T-helper 17 cell (primary cell): Measurements from ENCODE around the gene ROPN1. TPM values are rescaled to one million over a fixed set of nuclear protein-coding genes. Genes with fewer than 3 reads are reported as not detected.

ENCODE experiments used
- ATAC-seq: fragments of 150-1000 bp; cut with Tn5 transposase; 2 replicates; pipeline ENCODE4 v1.10.0; 2021; ENCODE audit warnings: mild to moderate bottlenecking, moderate library complexity
- DNase-seq, 3 donors: peaks; one replicate each; pipeline versions ENCODE4 v3.0.0 to v3.0.0-alpha.2; 2020 to 2021
- H3K9me3 ChIP-seq: one replicate; pipeline ENCODE4 v1.7.0; 2013; ENCODE audit warnings: low read length, mild to moderate bottlenecking; ENCODE audit not compliant: control insufficient read depth, poor library complexity, severe bottlenecking
- H3K27ac Mint-ChIP-seq: one replicate; pipeline ENCODE4 v1.8.0; 2022; ENCODE audit warnings: mild to moderate bottlenecking, moderate library complexity, mixed read lengths
- H3K27me3 Mint-ChIP-seq: one replicate; pipeline ENCODE4 v1.8.0; 2022; ENCODE audit warnings: mixed read lengths
- H3K36me3 Mint-ChIP-seq: one replicate; pipeline ENCODE4 v1.8.0; 2022; ENCODE audit warnings: low read depth, mixed read lengths
- H3K4me1 Mint-ChIP-seq: one replicate; pipeline ENCODE4 v1.8.0; 2022; ENCODE audit warnings: mild to moderate bottlenecking, mixed read lengths
- H3K4me3 Mint-ChIP-seq: one replicate; pipeline ENCODE4 v1.8.0; 2022; ENCODE audit warnings: mild to moderate bottlenecking, moderate library complexity, mixed read lengths
- total RNA-seq, 4 donors: library from RNA in 2 of 4; stranded (reverse) in 2 of 4; gene quantifications; one replicate each; pipeline ENCODE4 v1.2.3 and lab custom pipeline; 2022 to 2026

ROPN1 gene
- total RNA-seq, 2 donors from 2014 or later, result not detected

DNA sequence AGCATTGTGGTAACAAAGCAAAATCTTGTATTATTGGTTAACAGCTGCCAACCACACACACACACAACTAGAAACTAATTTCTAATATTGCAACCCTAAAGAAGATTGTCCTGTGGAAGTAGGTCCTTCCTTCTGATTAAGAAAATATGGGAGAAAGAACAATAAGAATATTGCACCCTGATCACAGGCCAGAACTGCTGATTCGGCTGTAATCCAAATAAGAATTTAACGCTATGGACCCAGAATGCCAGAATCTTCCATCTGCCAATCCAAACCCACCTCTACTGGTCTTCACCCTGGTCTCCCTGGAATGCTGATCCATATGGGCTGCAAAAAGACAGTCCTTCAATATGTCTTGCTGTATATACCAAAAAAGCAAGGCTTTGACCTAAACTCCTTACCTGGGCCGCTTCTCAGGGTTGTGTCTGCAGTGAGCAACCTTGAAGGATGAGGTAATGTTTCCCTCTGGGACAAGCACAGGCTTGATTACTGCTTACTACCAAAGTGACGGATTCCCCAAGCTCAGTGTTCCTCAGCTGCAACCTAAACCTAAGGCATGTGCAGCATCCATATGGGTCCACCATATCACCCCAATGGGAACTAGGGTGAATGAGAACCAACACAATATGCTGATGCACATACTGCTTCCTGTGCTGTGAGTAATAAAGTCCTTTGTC, 38.9 kb downstream of the ROPN1 start:
- no peak for ATAC-seq
- H3K4me3 Mint-ChIP-seq, result no peak overlapping the region
- no peaks in the 10 kb centered on the region for H3K27me3 Mint-ChIP-seq
- H3K4me1 Mint-ChIP-seq, result peaks cover 3% of the 10 kb centered on the region
- peaks cover 3% of the 10 kb centered on the region for H3K36me3 Mint-ChIP-seq
- DNase-seq, result no peak
- no peaks in the 10 kb centered on the region for H3K9me3 ChIP-seq
- H3K27ac Mint-ChIP-seq, result no peak overlapping the region

DNA sequence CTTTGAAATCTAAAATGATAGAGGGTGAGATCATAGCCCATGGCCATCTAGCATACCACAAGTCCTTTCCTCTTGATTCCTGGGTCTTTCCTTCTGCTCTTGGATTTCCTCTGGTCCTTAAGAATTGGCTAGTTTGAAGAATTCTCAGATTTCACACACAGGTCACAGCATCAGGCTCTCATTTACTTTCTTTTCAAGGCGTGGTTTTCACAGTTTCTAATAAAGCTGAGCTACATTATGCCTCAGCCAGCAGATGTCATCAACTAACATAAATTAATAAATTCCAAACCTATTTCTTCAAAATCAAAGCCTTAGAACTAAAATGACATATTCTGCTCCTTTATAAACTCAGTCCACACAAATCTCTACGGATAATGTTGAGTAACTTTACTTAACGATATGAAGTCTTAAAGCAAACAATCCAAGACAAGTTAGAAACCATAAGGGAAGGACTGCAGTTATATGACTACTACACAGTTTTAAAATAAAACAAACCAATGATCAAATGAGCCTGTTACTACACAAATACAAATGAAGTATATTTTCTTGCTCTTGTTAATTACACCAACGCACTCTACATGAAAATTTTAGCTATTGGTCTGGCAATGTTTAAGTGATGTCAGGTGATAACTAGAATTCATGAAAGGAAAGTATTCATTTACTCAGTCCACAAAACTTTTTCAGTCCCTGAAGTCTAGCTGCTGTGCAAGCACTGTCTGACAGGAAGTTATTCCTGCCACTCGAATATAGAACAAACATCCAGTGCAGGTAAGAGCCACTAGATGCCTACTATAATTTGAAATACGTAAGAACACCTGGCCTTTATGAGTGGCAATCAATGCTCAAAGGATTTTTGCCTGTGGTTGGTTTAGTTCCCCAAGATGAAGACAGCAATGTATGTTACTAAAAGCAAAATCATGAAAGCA, 40.1 kb downstream of the ROPN1 start:
- H3K9me3 ChIP-seq, result no peaks in the 10 kb centered on the region
- no peak for ATAC-seq
- Mint-ChIP-seq H3K4me1 (peaks cover 3% of the 10 kb centered on the region), H3K27ac (no peak overlapping the region), H3K27me3 (no peaks in the 10 kb centered on the region), H3K36me3 (peaks cover 4% of the 10 kb centered on the region), H3K4me3 (no peak overlapping the region)
- no peak for DNase-seq

DNA sequence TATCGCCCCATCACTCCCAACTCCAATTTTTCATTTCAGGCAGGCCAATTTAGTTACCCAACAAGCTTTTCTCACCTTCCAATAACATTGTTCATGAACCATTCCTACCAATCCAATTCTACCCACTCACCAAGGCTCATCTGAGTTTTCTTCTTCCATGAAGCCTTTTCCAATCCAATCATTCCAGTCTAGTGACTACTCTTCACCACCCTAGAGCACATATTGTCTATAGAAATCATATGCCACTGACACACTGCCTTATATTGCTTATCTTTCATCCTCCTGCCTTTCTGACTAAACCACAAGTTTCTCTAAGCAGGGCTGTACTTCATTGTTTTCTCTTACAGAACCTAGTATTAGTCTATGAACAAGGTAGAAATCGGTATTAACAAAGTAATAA, 42.3 kb downstream of the ROPN1 start:
- Mint-ChIP-seq H3K27me3 (no peaks in the 10 kb centered on the region), H3K4me3 (no peak overlapping the region), H3K4me1 (peaks cover 3% of the 10 kb centered on the region), H3K36me3 (peaks cover 5% of the 10 kb centered on the region), H3K27ac (no peak overlapping the region)
- DNase-seq, result no peak
- H3K9me3 ChIP-seq, result no peaks in the 10 kb centered on the region
- no peak for ATAC-seq

GRCh38 chr3:123948449-123948848, 43.5 kb downstream of the ROPN1 start:
- H3K4me3 Mint-ChIP-seq, result no peak overlapping the region
- no peak for ATAC-seq
- H3K4me1 Mint-ChIP-seq, result peaks cover 3% of the 10 kb centered on the region
- no peak for DNase-seq
- no peaks in the 10 kb centered on the region for H3K9me3 ChIP-seq
- H3K27me3 Mint-ChIP-seq, result no peaks in the 10 kb centered on the region
- no peak overlapping the region for H3K27ac Mint-ChIP-seq
- peaks cover 8% of the 10 kb centered on the region for H3K36me3 Mint-ChIP-seq

DNA sequence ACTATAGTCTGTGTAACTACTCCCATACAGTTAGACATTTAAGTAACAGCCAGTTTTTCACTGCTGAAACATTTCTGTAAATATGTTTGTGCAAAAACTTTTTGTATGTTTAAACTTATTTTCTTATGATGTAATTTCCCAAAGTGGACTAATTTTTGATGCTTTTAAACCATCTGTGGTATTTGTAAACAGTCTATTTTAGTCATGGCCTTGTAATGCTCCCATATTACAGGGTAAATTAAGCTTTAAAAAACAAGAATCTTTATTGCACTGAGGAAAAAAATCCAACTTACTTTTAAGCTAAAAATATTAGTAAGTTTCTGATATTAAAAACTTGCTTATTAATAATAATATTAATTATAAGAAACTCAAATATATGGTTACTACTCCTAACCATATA, 44.4 kb downstream of the ROPN1 start:
- peaks cover 3% of the 10 kb centered on the region for H3K4me1 Mint-ChIP-seq

DNA sequence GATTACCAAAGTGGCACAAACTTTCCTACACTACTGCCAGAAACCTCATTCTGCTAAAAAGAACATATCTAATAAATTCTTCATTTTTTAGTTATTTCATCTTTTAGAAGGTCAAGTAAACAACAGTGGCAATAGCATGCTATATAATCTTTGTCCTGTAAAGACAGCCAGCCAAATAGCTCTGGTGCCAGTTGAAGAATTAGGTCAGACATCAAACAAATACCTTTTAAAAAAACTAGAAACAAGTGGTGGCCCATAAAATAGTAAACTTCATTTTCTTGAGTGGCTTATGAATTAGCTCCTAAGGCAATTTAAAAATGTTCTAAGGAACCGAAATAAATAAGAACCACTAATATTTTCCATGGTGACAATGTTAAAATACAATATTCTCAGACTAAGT, 50.4 kb downstream of the ROPN1 start:
- Mint-ChIP-seq H3K27ac (no peak overlapping the region), H3K36me3 (peaks cover 8% of the 10 kb centered on the region), H3K4me1 (no peaks in the 10 kb centered on the region), H3K27me3 (no peaks in the 10 kb centered on the region), H3K4me3 (no peak overlapping the region)
- H3K9me3 ChIP-seq, result no peaks in the 10 kb centered on the region
- no peak for ATAC-seq
- DNase-seq, result no peak

More for the DNA sequence above, 44.4 kb downstream of the ROPN1 start:
- ATAC-seq (no peak), DNase-seq (no peak)
- H3K9me3 ChIP-seq, result no peaks in the 10 kb centered on the region
- H3K27ac Mint-ChIP-seq, result no peak overlapping the region
- H3K27me3 Mint-ChIP-seq, result no peaks in the 10 kb centered on the region
- peaks cover 8% of the 10 kb centered on the region for H3K36me3 Mint-ChIP-seq
- H3K4me3 Mint-ChIP-seq, result no peak overlapping the region

- no peaks in the 10 kb centered on the region for H3K4me1 Mint-ChIP-seq
- DNase-seq, result no peak
- H3K36me3 Mint-ChIP-seq, result peaks cover 8% of the 10 kb centered on the region
- no peak overlapping the region for H3K27ac Mint-ChIP-seq
- no peaks in the 10 kb centered on the region for H3K9me3 ChIP-seq
- H3K4me3 Mint-ChIP-seq, result no peak overlapping the region
- no peaks in the 10 kb centered on the region for H3K27me3 Mint-ChIP-seq
- no peak for ATAC-seq
Observed at GRCh38 chr3:123941121-123941520, 50.8 kb downstream of the ROPN1 start.

DNA sequence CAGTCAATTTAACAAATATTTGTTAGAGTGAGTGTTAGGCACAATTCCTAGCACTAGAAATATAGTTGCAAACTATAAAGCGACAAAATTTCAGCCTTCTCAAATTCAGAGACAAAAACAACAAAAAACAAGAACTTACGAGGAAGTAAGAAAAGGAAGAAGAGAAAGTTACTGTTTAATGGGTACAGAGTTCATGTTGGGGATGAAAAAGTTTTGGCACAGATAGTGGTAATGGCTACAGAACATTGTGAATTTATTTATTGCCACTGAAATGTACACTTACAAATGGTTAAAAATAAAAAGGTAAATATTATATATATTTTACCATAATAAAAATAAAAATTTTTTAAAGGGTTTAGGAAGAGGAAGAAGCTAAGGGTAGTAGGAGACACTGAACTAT, 52.2 kb downstream of the ROPN1 start:
- no peak overlapping the region for H3K4me3 Mint-ChIP-seq
- H3K4me1 Mint-ChIP-seq, result peaks cover 4% of the 10 kb centered on the region
- H3K36me3 Mint-ChIP-seq, result peaks cover 10% of the 10 kb centered on the region
- no peak overlapping the region for H3K27ac Mint-ChIP-seq
- ATAC-seq, result no peak
- H3K27me3 Mint-ChIP-seq, result no peaks in the 10 kb centered on the region
- no peak for DNase-seq
- no peaks in the 10 kb centered on the region for H3K9me3 ChIP-seq

DNA sequence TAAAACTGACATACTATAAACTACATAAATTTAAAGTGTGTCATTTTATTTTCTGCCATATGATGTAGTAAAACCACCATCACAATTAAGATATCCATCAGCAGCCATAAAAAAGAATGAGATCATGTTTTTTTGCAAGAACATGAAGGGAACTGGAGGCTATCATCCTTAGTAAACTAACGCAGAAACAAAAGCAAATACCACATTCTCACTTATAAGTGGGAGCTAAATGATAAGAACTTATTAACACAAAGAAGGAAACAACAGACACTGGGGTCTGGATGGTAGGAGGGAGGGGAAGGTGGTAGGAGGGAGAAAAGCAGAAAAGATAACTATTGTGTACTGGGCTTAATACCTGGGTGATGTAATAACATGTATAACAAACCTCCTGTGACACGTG, 55.5 kb downstream of the ROPN1 start:
- no peaks in the 10 kb centered on the region for H3K27me3 Mint-ChIP-seq
- DNase-seq (no peak), ATAC-seq (no peak)
- H3K4me3 Mint-ChIP-seq, result no peak overlapping the region
- H3K4me1 Mint-ChIP-seq, result peaks cover 4% of the 10 kb centered on the region
- H3K27ac Mint-ChIP-seq, result no peak overlapping the region
- H3K9me3 ChIP-seq, result no peaks in the 10 kb centered on the region
- H3K36me3 Mint-ChIP-seq, result peaks cover 13% of the 10 kb centered on the region

DNA sequence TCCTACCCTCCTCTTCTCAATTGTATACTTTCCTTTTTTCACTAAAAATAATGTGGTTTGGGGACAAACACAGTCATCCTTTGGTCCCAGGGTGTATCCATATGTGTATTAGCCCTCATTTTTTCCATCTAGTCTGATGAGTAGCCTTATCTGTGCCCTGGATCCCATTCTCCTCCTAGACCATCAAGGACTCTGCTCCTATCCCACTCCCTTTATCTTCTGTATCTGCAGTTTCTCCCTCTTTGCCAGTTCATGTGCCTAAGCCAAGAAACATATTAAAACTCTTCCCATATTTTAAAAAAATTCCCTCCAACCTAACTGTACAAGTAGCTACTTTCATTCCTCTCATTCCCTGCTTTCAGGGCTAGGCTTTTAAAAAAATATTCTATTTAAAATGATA, 56.1 kb downstream of the ROPN1 start:
- H3K4me1 Mint-ChIP-seq, result peaks cover 4% of the 10 kb centered on the region
- H3K27me3 Mint-ChIP-seq, result no peaks in the 10 kb centered on the region
- no peak overlapping the region for H3K27ac Mint-ChIP-seq
- ATAC-seq, result no peak
- no peak overlapping the region for H3K4me3 Mint-ChIP-seq
- DNase-seq, result no peak
- no peaks in the 10 kb centered on the region for H3K9me3 ChIP-seq
- peaks cover 13% of the 10 kb centered on the region for H3K36me3 Mint-ChIP-seq

DNA sequence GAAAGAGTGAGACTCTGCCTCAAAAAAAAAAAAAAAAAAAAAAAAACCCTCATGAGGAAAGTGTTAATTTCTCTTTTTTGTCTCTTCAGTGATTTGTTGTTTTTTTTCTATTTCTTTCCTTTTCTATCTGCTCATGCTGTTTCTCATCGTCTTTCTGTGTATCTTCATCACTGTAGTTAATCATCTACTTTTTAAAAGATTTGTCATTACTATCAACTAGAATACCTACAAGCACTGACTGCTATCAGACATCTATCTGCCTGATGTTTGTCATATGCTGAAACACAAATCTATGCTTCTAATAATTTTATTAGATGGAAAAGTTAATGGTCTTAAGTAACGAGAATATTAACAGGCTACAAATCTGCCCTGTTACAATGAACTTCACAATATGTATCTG, 57.7 kb downstream of the ROPN1 start:
- DNase-seq (no peak), ATAC-seq (no peak)
- peaks cover 10% of the 10 kb centered on the region for H3K36me3 Mint-ChIP-seq
- H3K27me3 Mint-ChIP-seq, result no peaks in the 10 kb centered on the region
- H3K4me1 Mint-ChIP-seq, result peaks cover 4% of the 10 kb centered on the region
- no peak overlapping the region for H3K4me3 Mint-ChIP-seq
- H3K27ac Mint-ChIP-seq, result peak overlapping the region; percentile 29
- no peaks in the 10 kb centered on the region for H3K9me3 ChIP-seq

- no peaks in the 10 kb centered on the region for H3K9me3 ChIP-seq
- Mint-ChIP-seq H3K36me3 (peaks cover 8% of the 10 kb centered on the region), H3K27ac (no peak overlapping the region), H3K4me3 (no peak overlapping the region), H3K4me1 (no peaks in the 10 kb centered on the region), H3K27me3 (no peaks in the 10 kb centered on the region)
- ATAC-seq, result no peak
- no peak for DNase-seq
Observed at GRCh38 chr3:123930445-123930844, 61.5 kb downstream of the ROPN1 start.

DNA sequence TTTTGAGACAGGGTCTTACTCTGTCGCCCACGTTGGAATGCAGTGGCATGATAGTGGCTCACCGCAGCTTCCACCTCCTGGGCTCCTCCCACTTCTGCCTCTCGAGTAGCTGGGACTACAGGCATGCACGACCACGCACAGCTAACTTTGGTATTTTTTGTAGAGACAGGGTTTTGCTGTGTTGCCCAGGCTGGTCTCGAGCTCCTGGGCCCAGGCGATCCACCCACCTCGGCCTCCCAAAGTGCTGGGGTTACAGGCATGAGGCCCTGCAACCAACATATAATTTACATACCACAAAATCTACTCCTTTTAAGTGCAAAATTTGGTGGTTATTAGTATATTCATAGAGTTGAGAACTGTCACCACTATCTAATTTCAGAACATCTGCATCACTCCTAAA, 62.6 kb downstream of the ROPN1 start:
- H3K27me3 Mint-ChIP-seq, result no peaks in the 10 kb centered on the region
- no peak overlapping the region for H3K27ac Mint-ChIP-seq
- ATAC-seq, result no peak
- no peaks in the 10 kb centered on the region for H3K4me1 Mint-ChIP-seq
- no peaks in the 10 kb centered on the region for H3K9me3 ChIP-seq
- no peak for DNase-seq
- H3K36me3 Mint-ChIP-seq, result peaks cover 12% of the 10 kb centered on the region
- no peak overlapping the region for H3K4me3 Mint-ChIP-seq

DNA sequence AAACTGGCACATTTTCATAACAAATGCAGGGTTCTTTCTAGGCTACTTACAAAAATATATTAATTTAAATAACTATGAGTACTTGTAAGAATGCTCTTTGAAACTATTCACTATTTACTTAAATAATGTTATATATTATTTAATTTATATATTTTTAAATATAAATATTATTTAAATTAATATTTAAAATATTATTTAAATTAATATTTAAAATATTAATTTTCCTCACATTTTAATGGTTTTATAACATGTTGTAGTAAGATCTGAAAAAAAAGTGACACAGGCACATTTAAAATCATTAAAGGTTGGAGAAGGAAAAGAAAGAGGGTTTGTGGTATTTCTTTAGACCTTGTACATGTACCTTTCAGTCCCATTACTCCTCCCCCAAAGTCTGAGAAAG, 65.5 kb downstream of the ROPN1 start:
- Mint-ChIP-seq H3K4me1 (no peaks in the 10 kb centered on the region), H3K4me3 (no peak overlapping the region), H3K27me3 (no peaks in the 10 kb centered on the region), H3K27ac (no peak overlapping the region), H3K36me3 (peaks cover 15% of the 10 kb centered on the region)
- ATAC-seq, result no peak
- no peak for DNase-seq
- no peaks in the 10 kb centered on the region for H3K9me3 ChIP-seq
